GM13977 (cell line): ENCODE measurements around the gene RPS6KA4.
A peak's percentile ranks its signal among the peaks of the same experiment; 100 is the strongest.

Experiments used
- DNase-seq: peaks from one replicate; pipeline ENCODE4 v3.0.0; 2012; ENCODE audit warnings: low spot score
- CTCF ChIP-seq: IDR thresholded peaks from 2 replicates; pipeline ENCODE4 v1.5.1; 2012; ENCODE audit warnings: mild to moderate bottlenecking, control low read depth; ENCODE audit not compliant: insufficient read depth; ENCODE audit errors: extremely low read depth, missing control alignments
- in situ Hi-C: fragments of 300-500 bp; cut with MboI; formaldehyde crosslinking; loops from one replicate; pipeline ENCODE4 v1.12.0; 2022; ENCODE audit warnings: low sequenced_read_pairs, low pct_unique_long_range_greater_than_20kb, mixed read lengths, inconsistent platforms; ENCODE audit not compliant: unreplicated experiment

Gene RPS6KA4

GRCh38 chr11:64316672-64317324 lies 42.2 kb upstream of the RPS6KA4 start:
- in situ Hi-C loops = no loop called here
- peak; percentile 18 for TF ChIP-seq CTCF
- no peak for DNase-seq

GRCh38 chr11:64317325-64317960 lies 41.5 kb upstream of the RPS6KA4 start, which contains the start of gene TRMT112:
Gene TRMT112 (minus strand): TSS chr11:64317559. CDS start chr11:64317526, 33 bp downstream.
- DNase-seq = peak; percentile 95
- no peak for TF ChIP-seq CTCF
- in situ Hi-C loops = no loop called here

GRCh38 chr11:64317961-64318765 lies 40.8 kb upstream of the RPS6KA4 start, which contains the start of gene PRDX5:
Gene PRDX5 (plus strand): TSS chr11:64318121. CDS start chr11:64318216, 95 bp downstream.
- DNase-seq = peak; percentile 97
- peak; percentile 72 for TF ChIP-seq CTCF
- in situ Hi-C loops = no loop called here

GRCh38 chr11:64318766-64319761 lies 39.9 kb upstream of the RPS6KA4 start:
- DNase-seq = no peak
- in situ Hi-C loops = no loop called here
- no peak for TF ChIP-seq CTCF

- no peak for DNase-seq
- no peak for TF ChIP-seq CTCF
- in situ Hi-C loops = no loop called here
These were observed 38.4 kb upstream of the RPS6KA4 start for GRCh38 chr11:64320556-64320955.
